NCI-H128 (cell line): ENCODE results near the gene SUPT3H.

ENCODE experiments used
- DNase-seq: peaks from one replicate; lab custom pipeline; 2025; ENCODE audit not compliant: unreplicated experiment; lab: John Stamatoyannopoulos, UW

The SUPT3H gene

DNA sequence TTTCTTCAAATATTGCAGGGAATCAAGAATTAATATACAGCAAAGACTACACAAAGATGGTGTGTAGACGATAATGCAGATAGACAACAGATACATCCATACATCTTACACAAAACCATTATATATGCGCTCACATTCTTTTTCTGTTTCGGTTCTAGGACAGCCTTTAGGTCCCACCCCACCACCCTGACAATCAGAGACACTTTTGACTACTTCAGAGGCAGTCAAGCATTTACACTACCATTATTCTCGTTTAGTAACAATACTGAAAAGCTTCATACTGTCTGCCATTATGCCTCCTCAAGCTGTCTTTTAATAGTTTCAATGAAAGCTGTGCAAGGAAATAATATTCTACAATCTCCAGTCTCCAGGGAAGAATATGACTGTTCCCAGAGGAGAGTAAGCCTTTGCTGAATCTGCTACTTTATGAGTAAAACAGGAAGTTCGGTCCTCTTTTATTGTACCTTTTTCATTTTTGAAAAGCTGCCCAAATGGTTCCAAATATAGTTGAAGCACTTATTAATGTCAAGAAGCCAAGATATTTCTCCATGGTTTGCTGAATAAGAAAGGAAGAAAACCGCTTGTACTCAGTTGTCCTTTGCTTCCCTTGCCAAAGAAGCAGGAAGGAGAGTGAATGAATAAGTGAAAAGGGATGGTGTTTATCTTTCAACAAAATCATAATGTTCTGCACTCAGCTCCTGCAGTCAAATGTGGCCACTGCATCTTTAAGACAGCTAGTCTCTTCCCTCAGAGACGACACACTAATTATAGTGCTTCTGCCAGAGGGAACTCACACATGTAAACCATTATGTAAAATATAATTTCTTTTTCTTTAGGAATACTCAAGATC lies 521.9 kb downstream of the SUPT3H start:
- DNase-seq: no peak

DNA sequence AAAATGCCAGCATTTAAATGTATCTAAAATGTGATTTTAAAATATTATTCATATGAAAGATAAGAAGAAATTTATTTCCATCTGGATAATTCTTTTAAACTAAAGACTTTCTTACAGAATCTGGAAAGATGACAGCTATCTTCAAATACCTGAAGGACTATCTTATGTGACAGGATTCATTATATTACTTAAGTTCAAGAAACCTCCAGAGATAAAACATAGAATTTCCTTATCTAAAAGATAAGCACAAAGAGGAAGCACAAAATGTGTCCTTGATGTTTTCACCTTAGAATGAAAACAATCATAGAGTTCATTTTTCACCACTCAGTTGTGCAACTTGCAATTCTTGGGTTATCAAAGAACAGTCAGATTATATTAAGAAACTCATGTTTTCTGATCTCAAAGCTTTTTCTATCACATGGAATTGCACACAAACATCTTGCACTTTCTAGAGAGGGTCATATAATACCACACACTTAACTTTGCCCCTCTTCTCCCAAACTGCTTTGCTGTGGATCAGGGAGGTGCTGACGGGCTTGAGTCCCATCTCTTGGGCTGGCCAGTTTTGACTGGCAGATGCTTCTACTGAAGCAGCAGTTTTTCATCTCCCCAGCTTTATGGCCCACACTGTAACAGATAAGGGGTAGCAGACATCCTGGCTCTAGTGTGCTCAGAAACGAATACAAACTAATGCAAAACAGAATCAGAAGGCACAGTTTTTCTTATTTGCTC lies 522.9 kb downstream of the SUPT3H start:
- no peak for DNase-seq

DNA sequence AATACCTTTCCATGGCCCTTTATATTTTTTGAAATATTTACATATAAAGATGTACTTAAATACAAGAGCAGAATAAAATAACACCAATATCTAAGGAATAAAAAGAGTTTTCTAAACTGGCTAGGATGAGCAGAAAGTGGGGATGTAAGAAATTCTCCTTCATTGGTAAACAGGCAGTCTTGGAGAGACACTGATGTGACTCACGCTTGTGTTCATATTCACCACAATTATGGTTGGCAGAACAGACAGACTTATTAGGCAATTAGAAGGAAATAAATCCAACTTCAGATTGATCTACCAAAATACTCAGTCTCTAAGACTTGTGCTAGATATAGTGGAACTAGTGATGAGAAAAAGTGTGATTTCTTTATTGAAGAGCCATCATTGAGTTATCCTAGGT lies 526.6 kb downstream of the SUPT3H start:
- DNase-seq: no peak

DNA sequence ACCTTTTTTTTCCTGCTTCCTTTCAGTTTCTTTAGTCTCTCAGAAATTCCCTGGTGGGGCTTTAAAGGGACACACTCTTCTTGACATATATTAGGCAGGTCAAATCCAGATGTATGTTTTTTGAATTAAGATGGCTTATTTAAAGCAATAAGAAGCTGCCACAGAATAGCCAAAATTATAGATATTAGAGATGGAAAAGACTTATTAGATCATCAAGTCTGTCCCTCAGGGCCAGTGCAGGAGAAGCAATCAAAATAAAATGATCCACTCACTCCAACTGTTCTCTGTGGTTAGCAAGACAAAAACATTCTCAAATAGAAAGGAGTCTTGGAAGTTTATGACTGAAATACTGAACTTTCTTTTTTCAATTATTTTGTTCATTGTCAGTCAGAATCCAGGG lies 527.4 kb downstream of the SUPT3H start:
- no peak for DNase-seq

DNA sequence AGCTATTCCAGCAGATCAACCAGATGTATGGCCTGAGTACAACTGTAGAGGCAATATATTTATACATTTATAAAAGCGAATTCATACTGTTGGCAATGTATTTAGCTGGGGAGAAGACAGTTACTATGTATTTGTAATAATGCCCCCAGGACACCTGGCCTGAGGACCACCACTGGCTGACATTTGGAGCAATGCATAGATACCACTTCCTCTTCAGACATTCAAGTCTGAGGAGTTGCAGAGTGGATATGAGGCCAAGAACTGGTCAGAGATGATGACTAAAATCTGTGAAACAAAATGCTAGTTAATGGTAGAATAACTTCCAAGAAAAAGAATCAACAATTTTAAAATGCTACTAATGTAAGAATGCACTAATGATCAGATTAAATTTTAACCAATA lies 527.9 kb downstream of the SUPT3H start:
- DNase-seq: no peak

DNA sequence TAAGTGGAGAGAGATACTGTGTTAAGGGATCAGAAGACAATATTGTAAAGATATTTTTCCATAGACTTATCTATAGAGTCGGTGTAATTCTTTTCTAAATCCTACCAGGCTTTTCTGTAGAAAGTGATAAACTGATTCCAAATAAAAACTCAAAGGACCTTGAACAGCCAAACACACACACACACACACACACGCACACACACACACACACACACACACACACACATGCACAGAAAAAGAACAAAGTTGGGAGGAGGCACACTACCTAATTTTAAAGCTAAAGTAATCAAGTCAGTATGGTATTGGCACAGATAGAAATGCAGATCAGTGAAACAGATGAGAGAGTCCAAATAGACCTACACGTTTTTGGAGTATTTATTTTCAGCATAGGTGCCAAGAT lies 534.0 kb downstream of the SUPT3H start:
- no peak for DNase-seq

DNA sequence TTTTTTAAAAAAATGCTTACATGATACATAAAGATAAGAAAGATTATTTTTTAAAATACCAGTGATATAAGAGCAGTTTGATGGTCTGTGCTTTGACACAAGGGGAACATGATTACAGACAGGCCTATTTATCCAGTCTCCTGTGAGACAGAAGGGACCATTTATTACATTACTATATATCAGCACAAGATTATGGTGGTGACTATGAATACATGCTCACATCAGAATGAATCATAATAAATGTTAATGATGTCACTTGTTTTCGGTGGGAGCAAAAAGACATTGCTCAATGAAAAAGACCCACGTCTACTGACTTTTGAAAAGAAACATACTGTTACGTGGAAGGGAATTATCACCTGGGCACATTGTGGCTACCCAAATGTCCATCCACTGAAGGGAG lies 535.1 kb downstream of the SUPT3H start:
- no peak for DNase-seq

DNA sequence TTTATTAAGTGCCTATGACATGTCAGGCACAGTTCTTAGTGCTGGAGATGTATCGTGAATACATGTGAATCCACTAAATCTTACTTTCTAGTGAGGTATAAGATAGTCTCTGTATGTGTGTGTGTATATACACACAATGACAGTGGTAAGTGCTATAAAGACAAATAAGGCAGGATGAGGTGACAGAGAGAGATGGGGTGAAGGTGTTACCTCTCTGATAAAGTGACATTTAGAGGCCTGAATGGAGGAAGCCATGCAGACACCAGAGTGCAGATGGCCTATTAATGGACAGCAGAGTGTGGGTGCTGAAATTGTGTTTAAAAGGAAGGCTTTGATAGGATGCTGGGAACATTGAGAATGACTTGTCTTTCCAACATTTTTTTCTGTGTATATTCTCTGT lies 535.9 kb downstream of the SUPT3H start:
- DNase-seq: no peak

DNA sequence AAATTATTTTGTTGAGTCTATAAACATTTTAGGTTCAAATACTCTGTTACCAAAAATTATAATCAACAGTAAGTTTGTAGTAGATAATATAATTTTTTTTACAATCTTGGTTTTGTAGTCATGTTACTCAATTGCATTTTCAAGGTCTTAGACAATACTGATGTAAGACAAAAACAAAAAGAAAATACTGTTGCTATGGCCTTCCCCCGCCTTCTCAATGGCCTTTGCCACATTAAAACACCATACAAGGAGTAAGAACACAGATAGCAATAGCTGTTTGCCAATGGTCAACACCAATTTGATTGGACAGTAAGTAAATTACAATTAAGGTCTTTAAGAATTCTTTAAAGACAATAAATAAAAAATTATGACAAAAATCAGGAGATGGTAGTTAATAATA lies 540.0 kb downstream of the SUPT3H start:
- no peak for DNase-seq

DNA sequence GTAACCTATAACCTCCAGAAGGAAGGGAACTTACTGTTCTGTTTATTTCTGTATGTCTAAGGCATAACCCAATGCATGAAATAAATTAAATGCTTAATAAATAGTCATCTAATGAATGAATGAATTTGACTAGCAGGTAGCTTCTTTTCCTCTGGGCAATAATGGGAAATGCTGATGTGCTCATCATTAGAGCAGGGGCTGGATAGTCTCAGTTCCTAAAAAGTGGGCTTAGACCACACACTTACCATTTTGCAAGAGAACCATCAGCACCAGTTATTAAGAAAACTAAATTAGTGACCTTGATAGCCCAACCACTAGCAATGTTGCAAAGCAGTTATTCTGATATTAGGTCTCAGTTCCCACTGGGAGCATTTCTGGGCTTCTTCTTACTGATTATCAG lies 540.5 kb downstream of the SUPT3H start:
- DNase-seq: no peak

DNA sequence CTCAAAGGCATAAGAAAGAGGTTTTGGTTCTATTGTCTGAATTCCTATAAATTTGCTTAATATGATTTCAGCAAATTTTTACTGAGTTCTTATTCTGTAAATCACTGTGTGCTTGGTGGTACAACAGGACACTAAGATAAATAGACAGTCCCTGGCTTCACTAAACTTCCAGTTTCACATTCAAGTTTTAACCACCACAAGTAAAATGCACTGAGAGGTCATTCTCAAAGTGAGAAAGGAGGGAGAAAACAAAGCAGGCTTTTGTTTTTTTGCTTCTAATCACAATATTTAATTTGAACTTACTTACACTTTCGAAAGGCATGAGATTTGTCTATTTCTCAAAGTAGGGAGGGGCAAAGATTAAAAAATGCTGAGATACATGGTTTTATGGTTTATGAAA lies 544.5 kb downstream of the SUPT3H start:
- DNase-seq: no peak

DNA sequence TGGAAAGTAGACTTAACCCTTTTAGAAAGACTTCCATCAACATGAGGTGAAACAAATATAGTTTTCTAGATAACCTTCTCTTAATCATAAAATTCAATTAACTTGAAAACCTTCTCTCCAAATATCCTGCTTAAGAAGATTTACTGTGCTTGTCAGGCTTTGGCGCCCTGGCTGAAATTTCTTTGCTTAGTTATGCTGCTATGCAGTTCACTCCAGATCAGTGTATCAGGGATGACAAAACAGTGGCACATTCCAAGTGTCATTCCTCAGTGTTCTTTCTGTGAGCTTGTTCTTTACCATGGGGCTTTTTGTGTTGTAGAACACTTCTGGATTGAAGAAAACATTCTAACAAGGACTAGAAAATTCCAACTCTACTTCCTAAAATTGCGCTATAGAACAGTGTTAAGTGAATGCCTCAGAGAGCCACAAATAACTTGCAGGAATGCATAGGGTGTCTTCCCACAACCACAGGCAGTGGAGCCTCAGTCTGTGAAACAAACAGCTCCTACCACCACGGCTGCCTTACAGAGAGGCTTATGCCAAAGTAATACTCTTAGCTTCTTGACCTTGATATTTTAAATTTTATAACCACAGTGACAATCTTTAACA lies 546.6 kb downstream of the SUPT3H start:
- no peak for DNase-seq

DNA sequence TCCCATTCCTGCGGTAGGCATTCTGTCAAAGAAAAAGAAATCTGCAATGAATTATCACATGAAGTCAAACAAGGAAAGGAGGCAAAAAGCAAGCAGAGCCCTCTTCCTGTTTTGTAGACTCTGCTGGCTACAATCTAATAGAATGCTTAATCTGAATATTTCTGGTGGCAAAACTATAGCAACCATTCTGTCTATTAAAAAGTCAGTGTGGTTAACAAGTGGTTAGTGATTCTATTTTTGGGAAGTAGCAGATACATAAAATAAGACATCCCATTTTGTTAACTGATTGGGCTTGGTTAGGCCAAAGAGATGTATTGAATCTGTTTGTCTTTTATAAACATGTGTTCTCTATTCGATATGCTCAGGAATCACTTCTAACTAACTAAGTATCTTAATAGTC lies 547.9 kb downstream of the SUPT3H start:
- no peak for DNase-seq

DNA sequence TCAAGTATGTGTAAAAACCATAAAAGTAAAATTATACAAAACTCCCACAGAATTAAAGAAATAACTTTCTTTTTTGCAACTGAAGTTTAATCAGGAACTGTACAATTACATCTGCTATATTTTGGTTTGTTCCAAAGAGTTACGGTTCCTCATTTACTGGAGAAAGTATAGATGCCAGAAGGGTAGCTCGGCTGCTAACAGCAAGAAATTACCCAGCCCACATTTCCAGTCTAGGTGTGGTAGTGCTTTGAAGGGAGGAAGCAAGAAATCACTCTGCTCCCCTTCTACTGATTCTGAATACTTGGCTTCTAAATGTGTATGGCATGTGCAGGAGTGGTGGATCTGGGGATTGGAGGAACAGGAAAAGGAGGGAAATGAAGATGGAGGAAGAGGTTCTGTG lies 549.0 kb downstream of the SUPT3H start:
- no peak for DNase-seq

DNA sequence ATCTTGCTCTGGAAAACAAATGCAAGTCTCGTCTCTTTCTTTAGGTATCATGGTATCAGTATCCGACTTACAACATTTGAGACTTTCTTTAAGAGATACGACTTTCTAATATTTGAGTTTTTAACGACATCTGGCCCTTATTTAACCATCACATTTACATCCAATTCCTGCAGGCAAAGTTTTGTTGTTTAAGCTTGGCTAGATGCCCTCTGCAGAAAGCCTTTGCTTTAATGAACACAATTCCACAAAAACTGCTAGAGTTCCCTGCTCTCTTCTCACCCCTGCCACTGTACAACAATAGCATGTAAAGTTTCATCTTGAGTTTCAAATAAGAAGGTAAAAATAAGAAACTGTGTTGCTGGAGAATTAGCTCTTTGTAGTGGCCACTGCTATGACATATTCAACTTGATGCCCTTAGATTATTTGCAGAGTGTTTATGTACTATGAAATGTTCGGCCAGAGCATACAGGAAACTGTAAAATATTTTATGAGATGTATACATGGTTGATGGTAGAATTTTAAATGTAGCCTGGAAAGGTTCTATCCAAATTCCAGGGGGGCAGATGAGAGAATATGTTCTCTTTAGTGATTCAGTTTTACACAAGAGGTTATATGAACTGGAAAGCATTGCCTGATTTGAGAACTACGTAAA lies 551.6 kb downstream of the SUPT3H start:
- no peak for DNase-seq

DNA sequence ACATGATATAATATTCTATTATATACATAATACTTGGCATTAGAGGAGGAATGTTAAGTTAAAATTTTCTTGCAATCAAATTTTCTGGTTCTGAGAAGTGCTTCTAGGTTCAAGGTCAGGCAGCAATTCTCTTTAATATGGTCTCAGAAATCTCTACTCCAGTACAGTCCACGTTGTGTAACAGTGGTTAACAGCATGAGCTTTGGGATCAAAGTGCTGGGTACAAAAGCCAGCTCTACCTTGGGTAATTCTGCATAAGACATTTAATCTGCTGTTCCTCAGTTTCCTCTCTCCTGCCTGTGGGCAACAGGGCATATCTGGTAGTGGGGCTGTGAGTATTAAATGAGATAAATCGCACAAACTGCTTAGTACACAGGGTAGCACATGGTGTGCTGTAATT lies 552.5 kb downstream of the SUPT3H start:
- no peak for DNase-seq

DNA sequence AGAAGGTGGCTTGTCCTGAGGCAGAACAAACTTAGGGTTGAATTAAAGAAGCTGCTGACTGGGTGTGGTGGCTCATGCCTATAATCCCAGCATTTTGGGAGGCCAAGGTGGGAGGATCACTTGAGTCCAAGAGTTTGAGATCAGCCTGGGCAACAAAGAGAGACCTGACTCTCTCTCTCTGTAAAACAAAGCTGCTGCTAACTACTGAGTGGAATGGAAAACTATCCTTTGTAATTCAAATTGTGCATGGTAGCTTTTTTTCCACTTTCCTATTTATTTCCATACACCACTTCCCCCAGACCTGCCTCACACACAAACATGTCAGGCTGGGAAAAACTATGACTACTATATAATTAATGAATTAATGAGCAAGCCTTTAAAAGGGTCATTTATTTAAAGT lies 553.2 kb downstream of the SUPT3H start:
- DNase-seq: no peak

DNA sequence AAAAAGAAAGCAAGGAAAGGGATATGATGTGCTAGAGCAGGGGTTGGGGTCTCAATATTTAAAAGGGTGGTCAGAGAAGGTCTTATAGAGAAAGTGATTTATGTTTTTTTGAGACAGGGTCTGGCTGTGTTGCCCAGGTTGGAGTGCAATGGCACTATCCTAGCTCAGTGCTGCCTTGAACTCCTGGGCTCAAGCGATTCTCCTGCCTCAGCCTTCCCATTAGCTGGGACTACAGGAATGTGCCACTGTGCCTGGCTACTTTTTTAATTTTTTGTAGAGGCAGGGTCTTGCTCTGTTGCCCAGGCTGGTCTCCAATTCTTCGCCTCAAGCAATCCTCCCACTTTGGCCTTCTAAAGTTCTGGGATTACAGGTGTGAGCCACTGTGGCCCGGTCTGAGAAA lies 557.0 kb downstream of the SUPT3H start:
- DNase-seq: no peak

DNA sequence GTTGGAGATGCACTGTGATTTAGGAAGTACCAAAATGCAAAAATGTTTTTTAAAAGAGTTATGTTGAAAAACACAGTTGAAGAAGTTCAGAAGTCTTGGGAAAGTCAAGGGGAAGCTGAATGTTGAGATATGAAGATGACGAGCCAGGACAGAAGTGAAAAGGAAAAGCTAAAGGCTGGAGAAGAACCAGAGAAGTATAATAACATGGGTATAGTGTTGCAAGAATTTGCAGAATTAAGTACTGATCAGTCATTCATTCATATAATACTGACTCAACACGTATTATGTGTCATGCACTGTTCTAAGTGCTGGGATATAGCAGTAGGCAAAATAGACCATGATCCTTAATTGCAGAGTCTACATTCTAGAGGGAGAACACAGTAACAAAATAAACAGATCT lies 557.4 kb downstream of the SUPT3H start:
- no peak for DNase-seq

DNA sequence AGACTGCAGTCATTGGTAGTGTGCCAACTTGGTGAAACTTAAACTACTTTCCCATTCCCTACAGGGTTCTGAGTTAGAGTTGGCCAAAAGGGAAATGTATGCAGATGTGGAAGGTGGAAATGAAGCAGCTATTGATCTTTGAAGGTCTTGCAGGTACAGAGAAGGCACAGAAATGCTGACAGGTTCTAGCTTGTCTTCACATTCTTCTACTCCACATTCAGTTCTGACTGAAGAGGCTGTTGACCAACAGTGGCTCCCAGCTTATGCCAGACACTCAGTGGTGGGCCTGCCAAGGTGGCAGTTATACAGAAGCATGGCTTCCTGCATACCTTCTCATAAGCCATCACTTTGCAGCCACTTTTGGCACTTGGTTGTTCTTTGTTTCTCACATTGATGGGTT lies 566.3 kb downstream of the SUPT3H start:
- DNase-seq: no peak

DNA sequence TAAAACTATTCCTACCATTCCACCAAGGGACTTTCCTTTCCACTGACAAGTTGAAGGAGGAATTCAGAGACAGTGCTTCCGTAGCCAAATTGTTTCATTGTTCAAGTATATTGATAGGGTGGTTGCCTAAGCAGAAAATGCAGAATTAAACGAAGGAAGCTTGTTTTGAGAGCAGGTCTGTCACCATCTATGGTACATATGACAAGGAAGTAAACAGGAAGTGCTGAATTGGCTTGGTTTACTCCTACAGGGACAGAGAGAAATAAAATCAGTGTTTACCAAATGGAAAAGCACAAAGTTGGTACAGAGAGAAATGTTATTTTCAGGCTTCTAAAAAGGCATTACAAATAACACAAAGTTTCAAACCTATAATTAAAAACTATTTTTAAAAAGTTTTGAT lies 568.5 kb downstream of the SUPT3H start:
- DNase-seq: no peak

DNA sequence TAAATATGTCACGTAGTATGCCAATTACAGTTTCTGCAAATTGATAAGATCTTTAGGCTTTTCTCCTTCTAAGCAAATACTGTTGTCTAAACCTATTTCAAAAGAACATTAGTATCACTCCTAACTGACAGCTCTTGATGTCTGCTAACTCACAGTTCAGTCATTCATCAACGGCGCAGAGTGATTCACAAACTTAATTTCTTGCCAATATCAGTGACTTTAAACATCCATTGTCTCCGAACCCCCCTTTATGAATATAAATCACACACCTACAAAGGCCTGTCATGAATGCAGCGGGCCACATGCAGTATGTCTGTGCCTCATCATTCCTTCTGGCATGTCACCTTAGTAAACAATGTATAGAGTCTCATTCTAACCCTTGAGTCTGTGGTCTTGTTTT lies 569.6 kb downstream of the SUPT3H start:
- DNase-seq: no peak
